A549 (cell line): ENCODE data around the gene LLGL2.

Experiments
- EP300 ChIP-seq, 2 experiments: fragments of >200 bp; sonication (Bioruptor Twin); formaldehyde crosslinking; IDR thresholded peaks; 2 replicates in 1 of 2; 3 replicates in 1 of 2; pipeline ENCODE4 v1.6.1; 2016 to 2017
- MYC ChIP-seq: IDR thresholded peaks from 2 replicates; pipeline ENCODE4 v1.6.1; 2012; ENCODE audit warnings: mild to moderate bottlenecking, inconsistent platforms, low read length, improper control_type of control experiment, borderline replicate concordance
- POLR2A ChIP-seq: IDR thresholded peaks from 2 replicates; pipeline ENCODE4 v1.6.1; 2012; ENCODE audit warnings: mild to moderate bottlenecking, low read length

DNA sequence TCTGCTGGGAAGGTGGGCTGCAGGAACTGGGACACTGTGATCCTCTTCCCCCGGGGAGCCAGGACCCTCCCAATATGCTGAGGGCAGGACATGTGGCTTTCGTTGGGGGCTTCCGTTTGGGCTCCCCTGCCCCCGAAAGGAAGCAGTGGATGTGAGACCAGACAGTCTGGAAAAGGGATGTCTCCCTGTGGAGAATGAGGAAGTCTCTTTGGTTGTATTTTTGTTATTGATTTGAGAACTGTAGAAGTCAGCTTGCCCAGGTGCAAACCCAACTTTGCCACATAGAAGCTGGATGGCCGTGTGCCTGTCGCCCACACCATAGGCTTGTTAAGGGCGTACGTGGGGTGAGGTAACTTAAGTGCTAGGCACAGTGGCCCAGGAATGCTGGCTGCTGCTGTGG is 18.8 kb downstream of the LLGL2 start:
- TF ChIP-seq EP300 (IDR thresholded peaks at IDR 0.05), result no peak
- no peak for TF ChIP-seq POLR2A
- no peak for TF ChIP-seq MYC
